WTC11 (cell line): ENCODE results near the gene PROZ. TPM values are rescaled to one million over a fixed set of nuclear protein-coding genes. Genes with fewer than 3 reads are reported as not detected.

Source experiments
- ATAC-seq: fragments of 200-7000 bp; cut with Tn5 transposase; 2 replicates; pipeline ENCODE4 v1.10.0; 2021; ENCODE audit warnings: mild to moderate bottlenecking, moderate library complexity
- CTCF ChIA-PET: fragments of 300-600 bp; sonication (Branson Sonifier 250); formaldehyde crosslinking; loops from one replicate; lab custom pipeline; 2021; ENCODE audit warnings: antibody characterized with exemption; lab: Charles Lee
- POLR2A ChIA-PET: fragments of 350-600 bp; sonication (Branson Sonifier 250); formaldehyde crosslinking; loops from one replicate; lab custom pipeline; 2021; ENCODE audit warnings: antibody characterized with exemption; lab: Charles Lee
- DNase-seq: peaks from one replicate; pipeline ENCODE4 v3.0.0; 2021; ENCODE audit warnings: low spot score
- H3K27ac Mint-ChIP-seq: 2 replicates; pipeline ENCODE4 v1.8.0; 2021; ENCODE audit warnings: mixed read lengths
- H3K27me3 Mint-ChIP-seq: 2 replicates; pipeline ENCODE4 v1.8.0; 2021; ENCODE audit warnings: low read depth, mild to moderate bottlenecking, moderate library complexity, mixed read lengths
- H3K36me3 Mint-ChIP-seq: 2 replicates; pipeline ENCODE4 v1.8.0; 2021; ENCODE audit warnings: mixed read lengths
- H3K4me1 Mint-ChIP-seq: 2 replicates; pipeline ENCODE4 v1.8.0; 2022; ENCODE audit warnings: mixed read lengths
- H3K4me3 Mint-ChIP-seq: 2 replicates; pipeline ENCODE4 v1.8.0; 2021; ENCODE audit warnings: mild to moderate bottlenecking, moderate library complexity, mixed read lengths
- H3K9me3 Mint-ChIP-seq: 2 replicates; pipeline ENCODE4 v1.8.0; 2021; ENCODE audit warnings: mixed read lengths
- CREM ChIP-seq: sonication (generic); formaldehyde crosslinking; IDR thresholded peaks from 2 replicates; pipeline ENCODE4 v1.8.1; 2022; ENCODE audit warnings: mild to moderate bottlenecking, missing genetic modification reagents, moderate library complexity
- E2F4 ChIP-seq: sonication (generic); formaldehyde crosslinking; IDR thresholded peaks from 2 replicates; pipeline ENCODE4 v1.8.1; 2022; ENCODE audit warnings: low read depth, mild to moderate bottlenecking, moderate library complexity, missing genetic modification reagents, borderline replicate concordance
- ELF4 ChIP-seq: sonication (generic); formaldehyde crosslinking; IDR thresholded peaks from 2 replicates; pipeline ENCODE4 v1.8.1; 2022; ENCODE audit warnings: low read depth, mild to moderate bottlenecking, moderate library complexity, missing genetic modification reagents
- ESRRA ChIP-seq: sonication (generic); formaldehyde crosslinking; IDR thresholded peaks from 2 replicates; pipeline ENCODE4 v1.8.1; 2022; ENCODE audit warnings: mild to moderate bottlenecking, missing genetic modification reagents, borderline replicate concordance
- FOXJ3 ChIP-seq: sonication (generic); formaldehyde crosslinking; IDR thresholded peaks from 2 replicates; pipeline ENCODE4 v1.9.0; 2021; ENCODE audit warnings: missing genetic modification reagents, mild to moderate bottlenecking, borderline replicate concordance
- GABPB1 ChIP-seq: sonication (generic); formaldehyde crosslinking; IDR thresholded peaks from 2 replicates; pipeline ENCODE4 v1.8.1; 2023; ENCODE audit warnings: mild to moderate bottlenecking, missing genetic modification reagents
- HMGXB4 ChIP-seq: sonication (generic); formaldehyde crosslinking; IDR thresholded peaks from 2 replicates; pipeline ENCODE4 v1.8.1; 2023; ENCODE audit warnings: mild to moderate bottlenecking, moderate library complexity, missing genetic modification reagents
- IRF1 ChIP-seq: sonication (generic); formaldehyde crosslinking; IDR thresholded peaks from 2 replicates; pipeline ENCODE4 v1.8.0; 2023; ENCODE audit warnings: missing genetic modification reagents
- JUN ChIP-seq: sonication (generic); formaldehyde crosslinking; IDR thresholded peaks from 2 replicates; pipeline ENCODE4 v1.8.0; 2023; ENCODE audit warnings: mild to moderate bottlenecking, missing genetic modification reagents
- MAX ChIP-seq: sonication (generic); formaldehyde crosslinking; IDR thresholded peaks from 2 replicates; pipeline ENCODE4 v1.8.0; 2022; ENCODE audit warnings: mild to moderate bottlenecking, missing genetic modification reagents
- NR1H2 ChIP-seq: sonication (generic); formaldehyde crosslinking; IDR thresholded peaks from 2 replicates; pipeline ENCODE4 v1.9.0; 2021; ENCODE audit warnings: mild to moderate bottlenecking, moderate library complexity, missing genetic modification reagents
- OVOL2 ChIP-seq: fragments of 250-450 bp; sonication (Bioruptor Pico); IDR thresholded peaks from 2 replicates; pipeline ENCODE4 v1.9.0; 2021; ENCODE audit warnings: mild to moderate bottlenecking, borderline replicate concordance
- PREB ChIP-seq: sonication (generic); formaldehyde crosslinking; IDR thresholded peaks from 2 replicates; pipeline ENCODE4 v1.8.1; 2022; ENCODE audit warnings: mild to moderate bottlenecking, missing genetic modification reagents, moderate library complexity, borderline replicate concordance
- RORB ChIP-seq: fragments of 250-450 bp; sonication (Bioruptor Pico); IDR thresholded peaks from 2 replicates; pipeline ENCODE4 v1.9.0; 2021; ENCODE audit warnings: mild to moderate bottlenecking
- SOX15 ChIP-seq: fragments of 250-450 bp; sonication (Bioruptor Pico); IDR thresholded peaks from 2 replicates; pipeline ENCODE4 v1.9.0; 2021; ENCODE audit warnings: mild to moderate bottlenecking
- SP1 ChIP-seq: sonication (generic); formaldehyde crosslinking; conservative IDR thresholded peaks from 2 replicates; pipeline ENCODE4 v1.8.1; 2022; ENCODE audit warnings: missing genetic modification reagents
- TEAD4 ChIP-seq: sonication (generic); formaldehyde crosslinking; IDR thresholded peaks from 2 replicates; pipeline ENCODE4 v1.8.0; 2022; ENCODE audit warnings: mild to moderate bottlenecking, missing genetic modification reagents
- TP53 ChIP-seq: sonication (generic); formaldehyde crosslinking; IDR thresholded peaks from 2 replicates; pipeline ENCODE4 v1.8.1; 2023; ENCODE audit warnings: mild to moderate bottlenecking, missing genetic modification reagents
- ZNF138 ChIP-seq: sonication (generic); formaldehyde crosslinking; conservative IDR thresholded peaks from 2 replicates; pipeline ENCODE4 v1.8.1; 2022; ENCODE audit warnings: mild to moderate bottlenecking, moderate library complexity, missing genetic modification reagents
- ZNF219 ChIP-seq: sonication (generic); formaldehyde crosslinking; IDR thresholded peaks from 2 replicates; pipeline ENCODE4 v1.8.0; 2023; ENCODE audit warnings: missing genetic modification reagents, mild to moderate bottlenecking, borderline replicate concordance
- ZNF263 ChIP-seq: sonication (generic); formaldehyde crosslinking; IDR thresholded peaks from 2 replicates; pipeline ENCODE4 v1.8.1; 2022; ENCODE audit warnings: low read depth, mild to moderate bottlenecking, moderate library complexity, missing genetic modification reagents
- total RNA-seq: library from RNA; stranded (reverse); gene quantifications from 3 replicates; pipeline ENCODE4 v1.2.3, GENCODE V29; 2021
- TF ChIP-seq, protein P1 (sequence below): fragments of 250-450 bp; sonication (Bioruptor Pico); IDR thresholded peaks from 2 replicates; pipeline ENCODE4 v1.9.0; 2021; ENCODE audit warnings: mild to moderate bottlenecking
- TF ChIP-seq, protein P2 (sequence below): sonication (generic); formaldehyde crosslinking; IDR thresholded peaks from 2 replicates; pipeline ENCODE4 v1.8.0; 2023; ENCODE audit warnings: mild to moderate bottlenecking, missing genetic modification reagents
- TF ChIP-seq, protein P3 (sequence below): sonication (generic); formaldehyde crosslinking; IDR thresholded peaks from 2 replicates; pipeline ENCODE4 v1.8.0; 2022; ENCODE audit warnings: mild to moderate bottlenecking, missing genetic modification reagents
- TF ChIP-seq, protein P4 (sequence below): sonication (generic); formaldehyde crosslinking; IDR thresholded peaks from 2 replicates; pipeline ENCODE4 v1.8.0; 2022; ENCODE audit warnings: mild to moderate bottlenecking, missing genetic modification reagents

Gene PROZ
- total RNA-seq, 1 experiment from 2014 or later: not detected

- ATAC-seq (no peak), DNase-seq (no peak)
- ChIA-PET POLR2A (no interaction called here), CTCF (no interaction called here)
- Mint-ChIP-seq H3K4me3 (no peak overlapping the region), H3K9me3 (no peaks in the 10 kb centered on the region), H3K27ac (no peak overlapping the region), H3K4me1 (no peaks in the 10 kb centered on the region), H3K36me3 (peaks cover 75% of the 10 kb centered on the region), H3K27me3 (no peaks in the 10 kb centered on the region)
- TF ChIP-seq SOX15 (no peak), PREB (no peak), FOXJ3 (CRISPR knock-in tag) (no peak), NR1H2 (no peak), ZNF138 (CRISPR knock-in tag) (no peak), ZNF263 (CRISPR knock-in tag) (no peak), HMGXB4 (CRISPR knock-in tag) (no peak), MAX (CRISPR knock-in tag) (no peak), OVOL2 (no peak), GABPB1 (CRISPR knock-in tag) (no peak), ZNF219 (CRISPR knock-in tag) (no peak), ESRRA (no peak)
- TF ChIP-seq, protein P1, sequence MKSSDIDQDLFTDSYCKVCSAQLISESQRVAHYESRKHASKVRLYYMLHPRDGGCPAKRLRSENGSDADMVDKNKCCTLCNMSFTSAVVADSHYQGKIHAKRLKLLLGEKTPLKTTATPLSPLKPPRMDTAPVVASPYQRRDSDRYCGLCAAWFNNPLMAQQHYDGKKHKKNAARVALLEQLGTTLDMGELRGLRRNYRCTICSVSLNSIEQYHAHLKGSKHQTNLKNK (CRISPR knock-in tag): no peak
- TF ChIP-seq, protein P2, sequence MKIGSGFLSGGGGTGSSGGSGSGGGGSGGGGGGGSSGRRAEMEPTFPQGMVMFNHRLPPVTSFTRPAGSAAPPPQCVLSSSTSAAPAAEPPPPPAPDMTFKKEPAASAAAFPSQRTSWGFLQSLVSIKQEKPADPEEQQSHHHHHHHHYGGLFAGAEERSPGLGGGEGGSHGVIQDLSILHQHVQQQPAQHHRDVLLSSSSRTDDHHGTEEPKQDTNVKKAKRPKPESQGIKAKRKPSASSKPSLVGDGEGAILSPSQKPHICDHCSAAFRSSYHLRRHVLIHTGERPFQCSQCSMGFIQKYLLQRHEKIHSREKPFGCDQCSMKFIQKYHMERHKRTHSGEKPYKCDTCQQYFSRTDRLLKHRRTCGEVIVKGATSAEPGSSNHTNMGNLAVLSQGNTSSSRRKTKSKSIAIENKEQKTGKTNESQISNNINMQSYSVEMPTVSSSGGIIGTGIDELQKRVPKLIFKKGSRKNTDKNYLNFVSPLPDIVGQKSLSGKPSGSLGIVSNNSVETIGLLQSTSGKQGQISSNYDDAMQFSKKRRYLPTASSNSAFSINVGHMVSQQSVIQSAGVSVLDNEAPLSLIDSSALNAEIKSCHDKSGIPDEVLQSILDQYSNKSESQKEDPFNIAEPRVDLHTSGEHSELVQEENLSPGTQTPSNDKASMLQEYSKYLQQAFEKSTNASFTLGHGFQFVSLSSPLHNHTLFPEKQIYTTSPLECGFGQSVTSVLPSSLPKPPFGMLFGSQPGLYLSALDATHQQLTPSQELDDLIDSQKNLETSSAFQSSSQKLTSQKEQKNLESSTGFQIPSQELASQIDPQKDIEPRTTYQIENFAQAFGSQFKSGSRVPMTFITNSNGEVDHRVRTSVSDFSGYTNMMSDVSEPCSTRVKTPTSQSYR (CRISPR knock-in tag): no peak
These were observed 33.8 kb downstream of the PROZ start for GRCh38 chr13:113192279-113192678.

- no peaks in the 10 kb centered on the region for H3K27me3 Mint-ChIP-seq
- DNase-seq (no peak), ATAC-seq (no peak)
- POLR2A ChIA-PET: no interaction called here
- CTCF ChIA-PET: no interaction called here
- no peak overlapping the region for H3K4me3 Mint-ChIP-seq
- H3K9me3 Mint-ChIP-seq: no peaks in the 10 kb centered on the region
- TF ChIP-seq TP53 (CRISPR knock-in tag): no peak
- TF ChIP-seq TEAD4 (CRISPR knock-in tag): no peak
- no peak for TF ChIP-seq RORB
- no peak for TF ChIP-seq ELF4 (CRISPR knock-in tag)
- TF ChIP-seq E2F4 (CRISPR knock-in tag): no peak
- no peak for TF ChIP-seq JUN (CRISPR knock-in tag)
- TF ChIP-seq, protein P3, sequence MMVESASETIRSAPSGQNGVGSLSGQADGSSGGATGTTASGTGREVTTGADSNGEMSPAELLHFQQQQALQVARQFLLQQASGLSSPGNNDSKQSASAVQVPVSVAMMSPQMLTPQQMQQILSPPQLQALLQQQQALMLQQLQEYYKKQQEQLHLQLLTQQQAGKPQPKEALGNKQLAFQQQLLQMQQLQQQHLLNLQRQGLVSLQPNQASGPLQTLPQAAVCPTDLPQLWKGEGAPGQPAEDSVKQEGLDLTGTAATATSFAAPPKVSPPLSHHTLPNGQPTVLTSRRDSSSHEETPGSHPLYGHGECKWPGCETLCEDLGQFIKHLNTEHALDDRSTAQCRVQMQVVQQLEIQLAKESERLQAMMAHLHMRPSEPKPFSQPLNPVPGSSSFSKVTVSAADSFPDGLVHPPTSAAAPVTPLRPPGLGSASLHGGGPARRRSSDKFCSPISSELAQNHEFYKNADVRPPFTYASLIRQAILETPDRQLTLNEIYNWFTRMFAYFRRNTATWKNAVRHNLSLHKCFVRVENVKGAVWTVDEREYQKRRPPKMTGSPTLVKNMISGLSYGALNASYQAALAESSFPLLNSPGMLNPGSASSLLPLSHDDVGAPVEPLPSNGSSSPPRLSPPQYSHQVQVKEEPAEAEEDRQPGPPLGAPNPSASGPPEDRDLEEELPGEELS (CRISPR knock-in tag): no peak
- TF ChIP-seq IRF1 (CRISPR knock-in tag): no peak
- TF ChIP-seq SP1 (CRISPR knock-in tag): no peak
- TF ChIP-seq, protein P1 (CRISPR knock-in tag): no peak
- no peak for TF ChIP-seq ZNF138 (CRISPR knock-in tag)
- no peak for TF ChIP-seq NR1H2
- TF ChIP-seq, protein P4, sequence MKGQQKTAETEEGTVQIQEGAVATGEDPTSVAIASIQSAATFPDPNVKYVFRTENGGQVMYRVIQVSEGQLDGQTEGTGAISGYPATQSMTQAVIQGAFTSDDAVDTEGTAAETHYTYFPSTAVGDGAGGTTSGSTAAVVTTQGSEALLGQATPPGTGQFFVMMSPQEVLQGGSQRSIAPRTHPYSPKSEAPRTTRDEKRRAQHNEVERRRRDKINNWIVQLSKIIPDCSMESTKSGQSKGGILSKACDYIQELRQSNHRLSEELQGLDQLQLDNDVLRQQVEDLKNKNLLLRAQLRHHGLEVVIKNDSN (CRISPR knock-in tag): no peak
- no peak for TF ChIP-seq CREM (CRISPR knock-in tag)
- TF ChIP-seq, all 79 proteins: peak for 0
- H3K27ac Mint-ChIP-seq: no peak overlapping the region
- no peaks in the 10 kb centered on the region for H3K4me1 Mint-ChIP-seq
- H3K36me3 Mint-ChIP-seq: peaks cover 76% of the 10 kb centered on the region
These were observed 34.5 kb downstream of the PROZ start for GRCh38 chr13:113192902-113193301.
